HepG2 (cell line): ENCODE results near the gene MAP2K1. TPM values are rescaled to one million over a fixed set of nuclear protein-coding genes. Genes with fewer than 3 reads are reported as not detected.

Experiments used
- ATAC-seq: fragments of 200-7000 bp; cut with Tn5 transposase; 3 replicates; pipeline ENCODE4 v1.9.1; 2020; ENCODE audit warnings: mild to moderate bottlenecking, moderate library complexity
- BruUV-seq: library from RNA; stranded (reverse); fragments of 400-500 nt; replicated peaks from 2 replicates; lab custom pipeline; 2021; lab: Mats Ljungman, UMichigan
- CTCF ChIA-PET: fragments of 300-600 bp; formaldehyde crosslinking; extraction: SDS; loops from one replicate; lab custom pipeline; 2021; ENCODE audit warnings: low total read pairs, inconsistent platforms, low intra/inter-chr PET ratio; lab: Yijun Ruan, JAX
- POLR2A ChIA-PET: fragments of 350-600 bp; sonication (Branson Sonifier 250); formaldehyde crosslinking; loops from one replicate; lab custom pipeline; 2020; ENCODE audit warnings: antibody characterized with exemption, inconsistent platforms; lab: Yijun Ruan, JAX
- DNase-seq: peaks from one replicate; pipeline ENCODE4 v3.0.0-alpha.2; 2015; ENCODE audit warnings: low spot score
- FAIRE-seq: peaks from 3 replicates; lab custom pipeline; 2011; peaks lifted over from hg19 to GRCh38; lab: Jason Lieb, UNC
- H2AFZ ChIP-seq: one replicate; pipeline ENCODE4 v1.6.1; 2011; ENCODE audit warnings: low read length, inconsistent platforms
- H3K27ac ChIP-seq: fragments of 300-600 bp; 3 replicates; pipeline ENCODE4 v1.8.0; 2011; ENCODE audit warnings: mixed run types, mild to moderate bottlenecking, mixed read lengths, low read length, inconsistent platforms; ENCODE audit not compliant: insufficient read depth; ENCODE audit errors: extremely low read length
- H3K27me3 ChIP-seq, 2 experiments: fragments of 200-600 bp in 1 of 2; 2 replicates in 1 of 2; 3 replicates in 1 of 2; pipeline versions ENCODE4 v1.6.0 to v1.8.0; 2011; ENCODE audit warnings: low read length in 2 of 2, mild to moderate bottlenecking in 2 of 2, moderate library complexity in 2 of 2, inconsistent platforms in 1 of 2; ENCODE audit not compliant: insufficient read depth in 2 of 2, control insufficient read depth in 1 of 2
- H3K36me3 ChIP-seq, 2 experiments: fragments of 200-600 bp in 1 of 2; replicated peaks in 1 of 2; 2 replicates in 1 of 2; 3 replicates in 1 of 2; pipeline versions ENCODE4 v1.5.1 to v1.8.0; 2011; ENCODE audit warnings: low read length in 2 of 2, inconsistent platforms in 1 of 2; ENCODE audit not compliant: insufficient read depth in 2 of 2, control insufficient read depth in 1 of 2
- H3K4me1 ChIP-seq: 2 replicates; pipeline ENCODE4 v1.5.1; 2012; ENCODE audit warnings: low read length, inconsistent platforms; ENCODE audit not compliant: insufficient read depth
- H3K4me2 ChIP-seq: 2 replicates; pipeline ENCODE4 v1.6.0; 2011; ENCODE audit warnings: low read depth, low read length, inconsistent platforms
- H3K4me3 ChIP-seq, 3 experiments: fragments of 200-600 bp in 1 of 3; sonication (generic), shearing (Covaris generic) in 1 of 3; replicated peaks in 1 of 3; 2 replicates each; pipeline ENCODE4 v1.5.1; 2011 to 2016; ENCODE audit warnings: low read length in 3 of 3, inconsistent platforms in 2 of 3, low read depth in 2 of 3, mild to moderate bottlenecking in 2 of 3, control low read depth in 1 of 3, mixed read lengths in 1 of 3; ENCODE audit not compliant: insufficient read depth in 1 of 3
- H3K79me2 ChIP-seq: one replicate; pipeline ENCODE4 v1.6.1; 2011; ENCODE audit warnings: low read length, inconsistent platforms; ENCODE audit not compliant: insufficient read depth
- H3K9ac ChIP-seq: 2 replicates; pipeline ENCODE4 v1.6.0; 2011; ENCODE audit warnings: mild to moderate bottlenecking, low read depth, low read length, inconsistent platforms; ENCODE audit not compliant: insufficient read depth
- H3K9me3 ChIP-seq: 2 replicates; pipeline ENCODE4 v1.5.1; 2012; ENCODE audit warnings: mild to moderate bottlenecking, low read length
- H4K20me1 ChIP-seq: 2 replicates; pipeline ENCODE4 v1.6.0; 2011; ENCODE audit warnings: inconsistent platforms, mild to moderate bottlenecking, low read length, moderate library complexity; ENCODE audit not compliant: insufficient read depth
- ADNP ChIP-seq: sonication (generic); formaldehyde crosslinking; IDR thresholded peaks from 2 replicates; pipeline ENCODE4 v1.4.0; 2020; ENCODE audit warnings: missing genetic modification reagents
- CEBPB ChIP-seq: IDR thresholded peaks from 2 replicates; pipeline ENCODE4 v1.6.1; 2011; ENCODE audit warnings: low read depth, low read length, improper control_type of control experiment, borderline replicate concordance
- GPBP1L1 ChIP-seq: sonication (generic); formaldehyde crosslinking; IDR thresholded peaks from 2 replicates; pipeline ENCODE4 v1.5.0; 2020; ENCODE audit warnings: mild to moderate bottlenecking, missing genetic modification reagents
- NFE2L1 ChIP-seq: sonication (generic); formaldehyde crosslinking; IDR thresholded peaks from 2 replicates; pipeline ENCODE4 v1.4.0; 2020; ENCODE audit warnings: missing genetic modification reagents, mild to moderate bottlenecking, borderline replicate concordance
- NR0B2 ChIP-seq: sonication (generic); formaldehyde crosslinking; IDR thresholded peaks from 2 replicates; pipeline ENCODE4 v1.4.0; 2020; ENCODE audit warnings: mild to moderate bottlenecking, missing genetic modification reagents
- ZBTB38 ChIP-seq: sonication (generic); formaldehyde crosslinking; IDR thresholded peaks from 2 replicates; pipeline ENCODE4 v1.5.1; 2020; ENCODE audit warnings: mild to moderate bottlenecking, missing genetic modification reagents
- ZNF572 ChIP-seq: sonication (generic); formaldehyde crosslinking; IDR thresholded peaks from 2 replicates; pipeline ENCODE4 v1.5.1; 2020; ENCODE audit warnings: mild to moderate bottlenecking, missing genetic modification reagents
- ZNF75D ChIP-seq: sonication (generic); formaldehyde crosslinking; IDR thresholded peaks from 2 replicates; pipeline ENCODE4 v1.8.1; 2023; ENCODE audit warnings: missing genetic modification reagents, mild to moderate bottlenecking, borderline replicate concordance
- WGBS: methylation state at CpG from one replicate; pipeline ENCODE4 v1.1.6; 2017; ENCODE audit warnings: low lambda C conversion rate; 5-methylcytosine and 5-hydroxymethylcytosine counted together
- in situ Hi-C: cut with HindIII; loops from 2 replicates; pipeline ENCODE4 v1.10.0; 2017; ENCODE audit warnings: low pct_unique_long_range_greater_than_20kb; ENCODE audit not compliant: extremely low pct_ligation_motif_present
- intact Hi-C: fragments of 100-400 bp; cut with micrococcal nuclease; formaldehyde crosslinking; loops from one replicate; pipeline ENCODE4 v1.10.0; 2022; ENCODE audit not compliant: unreplicated experiment
- polyA plus RNA-seq, 8 experiments: library from polyadenylated mRNA; depleted of rRNA in 3 of 8; stranded (reverse) in 7 of 8; unstranded in 1 of 8; fragments of >200 nt; fragmentation: Illumina TruSeq in 4 of 8; extraction: Trizol in 4 of 8; gene quantifications; 2 replicates each; pipeline versions ENCODE4 v1.2.1 to v1.2.3, GENCODE V29; 2011 to 2016; ENCODE audit warnings: low read depth in 4 of 8, missing spikeins in 1 of 8, mixed read lengths in 1 of 8; ENCODE audit not compliant: insufficient read depth in 1 of 8
- total RNA-seq, 5 experiments: library from RNA; depleted of rRNA; stranded (reverse); fragments of >200 nt; fragmentation: Illumina TruSeq; extraction: Trizol; gene quantifications; 2 replicates each; pipeline ENCODE4 v1.2.3, GENCODE V29; 2016; ENCODE audit warnings: low read depth in 1 of 5
- TF ChIP-seq, protein P1 (sequence below): sonication (generic); formaldehyde crosslinking; IDR thresholded peaks from 2 replicates; pipeline ENCODE4 v1.4.0; 2020; ENCODE audit warnings: missing genetic modification reagents

The MAP2K1 gene
- total and polyA plus RNA-seq, 2 of the 13 experiments (the other 11 are each of a cell fraction or from before 2014, with no cell fraction given): 24.1 to 49.2 TPM

DNA sequence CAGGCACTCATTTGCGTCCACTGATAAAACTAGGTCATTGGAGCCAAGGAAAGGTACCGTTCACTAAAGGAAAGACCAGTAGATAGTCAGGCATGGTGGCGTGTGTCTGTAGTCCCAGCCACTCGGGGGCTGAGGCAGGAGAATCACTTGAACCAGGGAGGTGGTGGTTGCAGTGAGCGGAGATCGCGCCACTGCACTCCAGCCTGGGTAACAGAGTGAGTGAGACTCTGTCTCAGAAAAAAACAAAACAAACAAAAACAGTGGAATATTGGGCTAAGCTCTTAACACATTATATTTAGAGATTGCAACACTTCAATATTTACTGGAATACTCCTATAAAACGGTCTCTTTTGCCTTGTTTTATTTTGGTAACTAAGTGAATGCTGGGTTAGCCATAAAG, 17.4 kb downstream of the MAP2K1 start:
- H3K27me3 ChIP-seq: no peaks in the 10 kb centered on the region
- H3K9ac ChIP-seq: no peak overlapping the region
- peaks cover 94% of the 10 kb centered on the region for H3K79me2 ChIP-seq
- H3K36me3 ChIP-seq: peaks cover 3 to 9% of the 10 kb centered on the region in 2 experiments; a peak in 3 of 5 replicates
- POLR2A ChIA-PET: interaction anchor here (2.1 kb wide), 1 partner anchor 17 kb away, joined by 5 read pairs; the partner anchor contains the start of gene MAP2K1
- ATAC-seq (no peak), DNase-seq (no peak), FAIRE-seq (no peak)
- no peak overlapping the region for H2AFZ ChIP-seq
- in situ Hi-C loops: no loop called here
- CTCF ChIA-PET: no interaction called here
- H3K4me3 ChIP-seq: no peak overlapping the region
- H3K9me3 ChIP-seq: no peaks in the 10 kb centered on the region
- no peak overlapping the region for H3K27ac ChIP-seq
- TF ChIP-seq CEBPB: 0 out of 2 replicates have a peak, but pooled peaks have one; percentile 8
- no peak for TF ChIP-seq ZNF572 (CRISPR knock-in tag)
- TF ChIP-seq ADNP (CRISPR knock-in tag): no peak
- no peak for TF ChIP-seq ZNF75D (CRISPR knock-in tag)
- TF ChIP-seq, protein P1, sequence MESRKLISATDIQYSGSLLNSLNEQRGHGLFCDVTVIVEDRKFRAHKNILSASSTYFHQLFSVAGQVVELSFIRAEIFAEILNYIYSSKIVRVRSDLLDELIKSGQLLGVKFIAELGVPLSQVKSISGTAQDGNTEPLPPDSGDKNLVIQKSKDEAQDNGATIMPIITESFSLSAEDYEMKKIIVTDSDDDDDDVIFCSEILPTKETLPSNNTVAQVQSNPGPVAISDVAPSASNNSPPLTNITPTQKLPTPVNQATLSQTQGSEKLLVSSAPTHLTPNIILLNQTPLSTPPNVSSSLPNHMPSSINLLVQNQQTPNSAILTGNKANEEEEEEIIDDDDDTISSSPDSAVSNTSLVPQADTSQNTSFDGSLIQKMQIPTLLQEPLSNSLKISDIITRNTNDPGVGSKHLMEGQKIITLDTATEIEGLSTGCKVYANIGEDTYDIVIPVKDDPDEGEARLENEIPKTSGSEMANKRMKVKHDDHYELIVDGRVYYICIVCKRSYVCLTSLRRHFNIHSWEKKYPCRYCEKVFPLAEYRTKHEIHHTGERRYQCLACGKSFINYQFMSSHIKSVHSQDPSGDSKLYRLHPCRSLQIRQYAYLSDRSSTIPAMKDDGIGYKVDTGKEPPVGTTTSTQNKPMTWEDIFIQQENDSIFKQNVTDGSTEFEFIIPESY: peak; percentile 89
- TF ChIP-seq ZBTB38 (CRISPR knock-in tag): 0 out of 2 replicates have a peak, but pooled peaks have one; percentile 44
- no peak for TF ChIP-seq NFE2L1 (CRISPR knock-in tag)
- TF ChIP-seq NR0B2 (CRISPR knock-in tag): no peak
- TF ChIP-seq GPBP1L1 (CRISPR knock-in tag): no peak
- 90% methylated on average over 8 of the region's 8 CpGs for WGBS
- intact Hi-C loops: no loop called here
- H3K4me1 ChIP-seq: peaks cover 53% of the 10 kb centered on the region
- no TSS peak for BruUV-seq
- H3K4me2 ChIP-seq: no peak overlapping the region
- H4K20me1 ChIP-seq: peaks cover 34% of the 10 kb centered on the region
